OCI-LY3 (cell line): ENCODE results near the gene SLC28A2.
"Not testable (repeated sequence)": the region's sequence is repeated elsewhere in the genome, so short reads cannot be mapped to it uniquely, and the experiment has no call there.

ENCODE experiments used
- H2AFZ ChIP-seq: fragments of 200-600, 300-600 bp; shearing (Covaris generic); 2 replicates; pipeline ENCODE4 v1.6.0; 2014; ENCODE audit warnings: antibody characterized with exemption, low read depth, low read length
- H3K27ac ChIP-seq: fragments of 200-600, 300-600 bp; sonication (generic); 2 replicates; pipeline ENCODE4 v1.5.1; 2014; ENCODE audit warnings: mild to moderate bottlenecking, low read length, moderate library complexity, mixed read lengths
- H3K27me3 ChIP-seq: fragments of 200-600, 300-600 bp; sonication (generic); 2 replicates; pipeline ENCODE4 v1.6.1; 2014; ENCODE audit warnings: low read depth, low read length, mixed read lengths
- H3K36me3 ChIP-seq: fragments of 200-600, 300-600 bp; sonication (generic); replicated peaks from 2 replicates; pipeline ENCODE3; 2014; ENCODE audit warnings: low read depth, low read length, mixed read lengths
- H3K4me1 ChIP-seq: fragments of 300-600, 200-600 bp; sonication (generic); 2 replicates; pipeline ENCODE4 v1.6.1; 2014; ENCODE audit warnings: low read length, mixed read lengths
- H3K4me2 ChIP-seq: fragments of 200-600, 300-600 bp; sonication (generic); 2 replicates; pipeline ENCODE4 v1.6.1; 2014; ENCODE audit warnings: low read length, mixed read lengths
- H3K4me3 ChIP-seq: fragments of 300-600, 200-600 bp; sonication (generic); 2 replicates; pipeline ENCODE4 v1.5.1; 2014; ENCODE audit warnings: antibody characterized with exemption, mild to moderate bottlenecking, low read length, moderate library complexity
- H3K79me2 ChIP-seq: fragments of 300-600, 200-600 bp; shearing (Covaris generic); 2 replicates; pipeline ENCODE4 v1.6.1; 2014; ENCODE audit warnings: mild to moderate bottlenecking, low read length, mixed read lengths
- H3K9ac ChIP-seq: fragments of 300-600, 200-600 bp; shearing (Covaris generic); 2 replicates; pipeline ENCODE4 v1.6.0; 2014; ENCODE audit warnings: mild to moderate bottlenecking, low read length, moderate library complexity
- H3K9me3 ChIP-seq: fragments of 200-600, 300-600 bp; shearing (Covaris generic); 2 replicates; pipeline ENCODE4 v1.6.1; 2014; ENCODE audit warnings: low read length, mixed read lengths; ENCODE audit not compliant: insufficient read depth
- H4K20me1 ChIP-seq: fragments of 200-600, 300-600 bp; sonication (generic); 2 replicates; pipeline ENCODE4 v1.6.1; 2016; ENCODE audit warnings: low read length, mixed read lengths; ENCODE audit not compliant: insufficient read depth
- EZH2phosphoT487 ChIP-seq: fragments of 200-600 bp; shearing (Covaris generic); IDR thresholded peaks from 2 replicates; pipeline ENCODE4 v1.6.1; 2018; ENCODE audit warnings: antibody characterized with exemption, mixed run types, low read depth
- TF ChIP-seq, protein P1 (sequence below): fragments of 200-600, 300-600 bp; sonication (generic); IDR thresholded peaks from 2 replicates; pipeline ENCODE4 v1.5.1; 2014; ENCODE audit warnings: antibody characterized with exemption, low read length, low read depth

SLC28A2 gene

DNA sequence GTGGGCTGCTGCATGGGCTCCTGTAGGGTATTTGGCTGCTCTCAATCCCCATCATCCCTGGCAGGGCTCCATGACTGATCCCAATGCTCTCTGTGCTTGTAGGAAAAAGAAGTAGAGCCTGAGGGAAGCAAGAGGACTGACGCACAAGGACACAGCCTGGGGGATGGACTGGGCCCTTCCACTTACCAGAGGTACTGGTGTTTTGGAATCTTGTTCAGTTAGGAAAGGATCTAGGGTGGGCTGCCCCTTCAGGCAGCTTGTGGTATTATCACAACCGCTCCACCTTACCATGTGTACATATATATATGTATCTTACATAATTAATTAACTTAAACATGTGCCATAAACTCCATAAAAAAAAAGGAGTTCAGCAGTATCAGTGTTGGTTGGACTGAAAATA, 1.3 kb downstream of the SLC28A2 start:
- no peaks in the 10 kb centered on the region for H3K79me2 ChIP-seq
- no peaks in the 10 kb centered on the region for H4K20me1 ChIP-seq
- TF ChIP-seq, protein P1, sequence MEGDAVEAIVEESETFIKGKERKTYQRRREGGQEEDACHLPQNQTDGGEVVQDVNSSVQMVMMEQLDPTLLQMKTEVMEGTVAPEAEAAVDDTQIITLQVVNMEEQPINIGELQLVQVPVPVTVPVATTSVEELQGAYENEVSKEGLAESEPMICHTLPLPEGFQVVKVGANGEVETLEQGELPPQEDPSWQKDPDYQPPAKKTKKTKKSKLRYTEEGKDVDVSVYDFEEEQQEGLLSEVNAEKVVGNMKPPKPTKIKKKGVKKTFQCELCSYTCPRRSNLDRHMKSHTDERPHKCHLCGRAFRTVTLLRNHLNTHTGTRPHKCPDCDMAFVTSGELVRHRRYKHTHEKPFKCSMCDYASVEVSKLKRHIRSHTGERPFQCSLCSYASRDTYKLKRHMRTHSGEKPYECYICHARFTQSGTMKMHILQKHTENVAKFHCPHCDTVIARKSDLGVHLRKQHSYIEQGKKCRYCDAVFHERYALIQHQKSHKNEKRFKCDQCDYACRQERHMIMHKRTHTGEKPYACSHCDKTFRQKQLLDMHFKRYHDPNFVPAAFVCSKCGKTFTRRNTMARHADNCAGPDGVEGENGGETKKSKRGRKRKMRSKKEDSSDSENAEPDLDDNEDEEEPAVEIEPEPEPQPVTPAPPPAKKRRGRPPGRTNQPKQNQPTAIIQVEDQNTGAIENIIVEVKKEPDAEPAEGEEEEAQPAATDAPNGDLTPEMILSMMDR = peak; percentile 9; the same call in 1 of the 2 replicates
- no peak for TF ChIP-seq EZH2phosphoT487
- no peaks in the 10 kb centered on the region for H3K4me1 ChIP-seq
- no peak overlapping the region for H2AFZ ChIP-seq
- H3K27me3 ChIP-seq = no peaks in the 10 kb centered on the region
- no peaks in the 10 kb centered on the region for H3K9me3 ChIP-seq
- no peak overlapping the region for H3K27ac ChIP-seq
- H3K36me3 ChIP-seq = no peaks in the 10 kb centered on the region
- H3K9ac ChIP-seq = no peak overlapping the region
- no peak overlapping the region for H3K4me3 ChIP-seq
- H3K4me2 ChIP-seq = no peak overlapping the region

DNA sequence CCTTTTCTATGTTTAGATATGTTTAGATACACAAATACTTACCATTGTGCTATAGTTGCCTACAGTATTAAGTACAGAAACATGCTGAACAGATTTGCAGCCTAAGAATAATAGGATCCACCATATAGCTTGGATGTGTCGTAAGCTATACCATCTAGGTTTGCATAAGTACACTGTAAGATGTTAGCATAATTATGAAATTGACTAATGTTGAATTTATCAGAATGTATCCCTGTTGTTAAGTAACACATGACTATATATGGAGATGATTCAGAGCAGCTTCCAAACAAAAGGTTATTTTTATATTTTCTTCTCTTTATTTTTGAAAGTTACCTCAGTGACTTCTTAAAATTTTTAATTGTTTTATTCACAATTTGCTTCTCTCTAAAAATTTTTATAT, 2.4 kb downstream of the SLC28A2 start:
- Histone ChIP-seq H3K4me2 (no peak overlapping the region), H2AFZ (no peak overlapping the region), H4K20me1 (no peaks in the 10 kb centered on the region), H3K9ac (no peak overlapping the region), H3K27ac (no peak overlapping the region), H3K9me3 (no peaks in the 10 kb centered on the region), H3K79me2 (no peaks in the 10 kb centered on the region), H3K27me3 (no peaks in the 10 kb centered on the region), H3K4me1 (no peaks in the 10 kb centered on the region), H3K4me3 (no peak overlapping the region), H3K36me3 (no peaks in the 10 kb centered on the region)
- no peak for TF ChIP-seq EZH2phosphoT487
- TF ChIP-seq, protein P1 = no peak

DNA sequence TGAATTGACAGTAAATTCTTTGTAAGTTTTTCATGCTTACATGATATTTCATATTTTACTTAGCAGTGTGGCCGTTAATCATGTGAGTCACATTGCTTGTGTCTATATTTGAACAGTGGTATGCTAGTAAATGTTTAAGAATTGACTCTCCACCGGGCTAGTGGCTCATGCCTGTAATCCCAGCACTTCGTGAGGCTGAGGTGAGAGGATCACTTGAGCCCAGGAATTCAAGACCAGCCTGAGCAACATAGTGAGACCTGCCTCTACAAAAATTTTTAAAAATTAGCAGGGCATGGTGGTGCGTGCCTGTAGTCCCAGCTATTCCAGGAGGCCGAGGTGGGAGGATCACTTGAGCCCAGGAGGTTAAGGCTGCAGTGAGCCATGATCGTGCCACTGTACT, 2.8 kb downstream of the SLC28A2 start:
- not testable (repeated sequence) for H3K79me2 ChIP-seq, H3K4me3 ChIP-seq, H3K27me3 ChIP-seq, H3K27ac ChIP-seq, H3K9ac ChIP-seq, H3K36me3 ChIP-seq, H3K4me1 ChIP-seq, H3K9me3 ChIP-seq, H2AFZ ChIP-seq, H3K4me2 ChIP-seq, H4K20me1 ChIP-seq

DNA sequence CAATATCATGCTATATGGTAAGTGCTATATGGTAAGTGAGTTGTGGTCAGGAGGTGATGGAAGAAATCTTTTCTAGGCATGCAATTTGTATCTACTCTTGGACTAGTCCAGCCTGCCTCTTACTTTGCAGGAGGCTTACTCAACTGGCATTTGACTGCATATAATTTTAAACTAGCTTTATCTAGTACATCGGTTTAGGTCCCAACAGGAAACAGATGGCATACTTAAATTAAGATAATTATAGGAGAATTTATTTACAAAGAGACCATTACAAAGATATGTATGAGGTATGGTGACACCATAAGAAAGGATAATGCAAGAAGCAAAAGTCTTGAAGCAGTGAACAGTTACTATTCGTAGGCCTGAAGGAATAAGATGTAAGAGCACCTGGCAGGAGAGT, 7.8 kb downstream of the SLC28A2 start:
- no peak overlapping the region for H2AFZ ChIP-seq
- no peak overlapping the region for H3K27ac ChIP-seq
- no peaks in the 10 kb centered on the region for H3K79me2 ChIP-seq
- TF ChIP-seq, protein P1 = no peak
- no peak for TF ChIP-seq EZH2phosphoT487
- no peak overlapping the region for H3K4me3 ChIP-seq
- H3K4me1 ChIP-seq = no peaks in the 10 kb centered on the region
- H3K9me3 ChIP-seq = no peaks in the 10 kb centered on the region
- H3K4me2 ChIP-seq = no peak overlapping the region
- no peak overlapping the region for H3K9ac ChIP-seq
- H3K27me3 ChIP-seq = no peaks in the 10 kb centered on the region
- H3K36me3 ChIP-seq = no peaks in the 10 kb centered on the region
- no peaks in the 10 kb centered on the region for H4K20me1 ChIP-seq

DNA sequence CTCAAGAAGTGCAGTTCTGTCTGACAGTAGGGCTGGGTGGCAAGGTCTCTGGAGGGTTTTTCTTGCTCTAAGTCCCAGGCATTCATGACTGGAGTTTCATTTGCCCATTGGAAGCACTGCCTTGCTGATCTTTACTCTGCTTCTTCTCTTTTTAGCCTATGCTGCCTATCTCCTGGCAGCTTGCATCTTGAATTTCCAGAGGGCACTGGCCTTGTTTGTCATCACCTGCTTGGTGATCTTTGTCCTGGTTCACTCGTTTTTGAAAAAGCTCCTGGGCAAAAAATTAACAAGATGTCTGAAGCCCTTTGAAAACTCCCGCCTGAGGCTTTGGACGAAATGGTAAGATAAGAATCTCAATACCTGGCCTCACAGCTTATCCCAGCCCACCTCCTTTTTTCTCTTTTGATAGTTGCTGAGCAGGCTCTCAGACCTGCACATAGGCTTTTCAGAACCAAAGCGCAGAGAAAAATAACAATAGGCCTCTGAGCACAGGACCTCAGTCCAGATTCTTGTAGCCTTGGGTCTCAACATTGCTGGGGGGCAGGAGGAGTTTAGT, 10.9 kb downstream of the SLC28A2 start:
- Histone ChIP-seq H3K9ac (no peak overlapping the region), H3K36me3 (no peaks in the 10 kb centered on the region), H3K27me3 (no peaks in the 10 kb centered on the region), H3K4me1 (no peaks in the 10 kb centered on the region), H4K20me1 (no peaks in the 10 kb centered on the region), H3K27ac (no peak overlapping the region), H3K79me2 (no peaks in the 10 kb centered on the region), H2AFZ (no peak overlapping the region), H3K4me3 (no peak overlapping the region), H3K9me3 (no peaks in the 10 kb centered on the region), H3K4me2 (no peak overlapping the region)
- TF ChIP-seq, protein P1 = no peak
- no peak for TF ChIP-seq EZH2phosphoT487
